IPS-18a (cell line): Measurements from ENCODE around the gene TMEM270.
"Not testable (repeated sequence)": the region's sequence is repeated elsewhere in the genome, so short reads cannot be mapped to it uniquely, and the experiment has no call there.

Experiments used
- H3K27ac ChIP-seq: one replicate; pipeline ENCODE4 v1.5.1; 2013; ENCODE audit warnings: low read length
- H3K27me3 ChIP-seq: one replicate; pipeline ENCODE4 v1.6.1; 2013; ENCODE audit warnings: mild to moderate bottlenecking, low read length; ENCODE audit not compliant: control insufficient read depth, insufficient read depth
- H3K36me3 ChIP-seq: one replicate; pipeline ENCODE4 v1.6.1; 2013; ENCODE audit warnings: low read depth, low read length; ENCODE audit not compliant: control insufficient read depth
- H3K4me1 ChIP-seq: one replicate; pipeline ENCODE4 v1.6.1; 2013; ENCODE audit warnings: low read depth, low read length; ENCODE audit not compliant: control insufficient read depth
- H3K4me3 ChIP-seq: one replicate; pipeline ENCODE4 v1.5.1; 2013; ENCODE audit warnings: low read length
- H3K9ac ChIP-seq: one replicate; pipeline ENCODE4 v1.6.1; 2013; ENCODE audit warnings: mild to moderate bottlenecking, low read length, moderate library complexity
- H3K9me3 ChIP-seq: one replicate; pipeline ENCODE4 v1.6.1; 2013; ENCODE audit warnings: low read depth, low read length; ENCODE audit not compliant: control insufficient read depth

Gene TMEM270

GRCh38 chr7:73860859-73861258 is at the start of gene TMEM270:
TSS of gene TMEM270 (plus strand) at chr7:73861159. CDS start at chr7:73861195, 36 bp downstream.
- Histone ChIP-seq H3K4me3 (no peak within 1 kb of the TSS), H3K4me1 (no peaks in the 10 kb centered on the region), H3K27me3 (no peaks in the 10 kb centered on the region), H3K27ac (no peak within 1 kb of the TSS), H3K9ac (no peak within 1 kb of the TSS), H3K9me3 (no peaks in the 10 kb centered on the region), H3K36me3 (no peaks in the 10 kb centered on the region)

- Histone ChIP-seq H3K4me1 (no peaks in the 10 kb centered on the region), H3K36me3 (no peaks in the 10 kb centered on the region), H3K9me3 (no peaks in the 10 kb centered on the region)
These were observed 49.2 kb upstream of the TMEM270 start for GRCh38 chr7:73811760-73812168.

GRCh38 chr7:73812996-73813395 is 48.0 kb upstream of the TMEM270 start:
- no peaks in the 10 kb centered on the region for H3K27me3 ChIP-seq
- H3K9ac ChIP-seq = no peak overlapping the region
- no peak overlapping the region for H3K4me3 ChIP-seq
- H3K4me1 ChIP-seq = no peaks in the 10 kb centered on the region
- H3K9me3 ChIP-seq = no peaks in the 10 kb centered on the region
- H3K36me3 ChIP-seq = no peaks in the 10 kb centered on the region
- H3K27ac ChIP-seq = no peak overlapping the region

More at GRCh38 chr7:73811760-73812168, 49.2 kb upstream of the TMEM270 start:
- H3K4me3 ChIP-seq = no peak overlapping the region
- no peak overlapping the region for H3K27ac ChIP-seq
- H3K9ac ChIP-seq = no peak overlapping the region
- H3K27me3 ChIP-seq = no peaks in the 10 kb centered on the region

GRCh38 chr7:73815436-73815835 is 45.5 kb upstream of the TMEM270 start:
- Histone ChIP-seq H3K27me3 (no peaks in the 10 kb centered on the region), H3K36me3 (no peaks in the 10 kb centered on the region), H3K9ac (no peak overlapping the region), H3K4me3 (no peak overlapping the region), H3K4me1 (peaks cover 5% of the 10 kb centered on the region), H3K9me3 (no peaks in the 10 kb centered on the region), H3K27ac (no peak overlapping the region)

GRCh38 chr7:73817121-73817520 is 43.8 kb upstream of the TMEM270 start:
- H3K9me3 ChIP-seq = no peaks in the 10 kb centered on the region

GRCh38 chr7:73820013-73820412 is 40.9 kb upstream of the TMEM270 start:
- Histone ChIP-seq H3K36me3 (no peaks in the 10 kb centered on the region), H3K9me3 (no peaks in the 10 kb centered on the region)

More at GRCh38 chr7:73817121-73817520, 43.8 kb upstream of the TMEM270 start:
- Histone ChIP-seq H3K4me3 (no peak overlapping the region), H3K27me3 (no peaks in the 10 kb centered on the region), H3K36me3 (no peaks in the 10 kb centered on the region), H3K4me1 (peaks cover 5% of the 10 kb centered on the region), H3K9ac (no peak overlapping the region), H3K27ac (no peak overlapping the region)

GRCh38 chr7:73821597-73822285 is 39.2 kb upstream of the TMEM270 start:
- H3K27me3 ChIP-seq, H3K4me3 ChIP-seq, H3K9me3 ChIP-seq, H3K27ac ChIP-seq, H3K4me1 ChIP-seq, H3K9ac ChIP-seq, H3K36me3 ChIP-seq: not testable (repeated sequence)

More at GRCh38 chr7:73820013-73820412, 40.9 kb upstream of the TMEM270 start:
- H3K9ac ChIP-seq = no peak overlapping the region
- peaks cover 5% of the 10 kb centered on the region for H3K4me1 ChIP-seq
- H3K27me3 ChIP-seq = no peaks in the 10 kb centered on the region
- no peak overlapping the region for H3K4me3 ChIP-seq
- no peak overlapping the region for H3K27ac ChIP-seq

GRCh38 chr7:73822319-73823173 is 38.4 kb upstream of the TMEM270 start:
- no peak overlapping the region for H3K9ac ChIP-seq
- peaks cover 13% of the 10 kb centered on the region for H3K4me1 ChIP-seq
- H3K27ac ChIP-seq = no peak overlapping the region
- H3K36me3 ChIP-seq = no peaks in the 10 kb centered on the region
- H3K9me3 ChIP-seq = no peaks in the 10 kb centered on the region
- H3K4me3 ChIP-seq = no peak overlapping the region
- H3K27me3 ChIP-seq = no peaks in the 10 kb centered on the region

GRCh38 chr7:73823257-73823656 is 37.7 kb upstream of the TMEM270 start:
- Histone ChIP-seq H3K4me3 (no peak overlapping the region), H3K27me3 (no peaks in the 10 kb centered on the region), H3K36me3 (no peaks in the 10 kb centered on the region), H3K9ac (no peak overlapping the region), H3K27ac (no peak overlapping the region), H3K9me3 (no peaks in the 10 kb centered on the region), H3K4me1 (peaks cover 17% of the 10 kb centered on the region)

GRCh38 chr7:73823873-73824592 is 36.9 kb upstream of the TMEM270 start:
- H3K27ac ChIP-seq = no peak overlapping the region
- no peaks in the 10 kb centered on the region for H3K9me3 ChIP-seq
- H3K4me3 ChIP-seq = no peak overlapping the region
- peaks cover 22% of the 10 kb centered on the region for H3K4me1 ChIP-seq
- no peak overlapping the region for H3K9ac ChIP-seq
- no peaks in the 10 kb centered on the region for H3K36me3 ChIP-seq
- no peaks in the 10 kb centered on the region for H3K27me3 ChIP-seq

- H3K4me3 ChIP-seq = no peak overlapping the region
- H3K27ac ChIP-seq = no peak overlapping the region
- peaks cover 28% of the 10 kb centered on the region for H3K4me1 ChIP-seq
- H3K9me3 ChIP-seq = no peaks in the 10 kb centered on the region
- H3K27me3 ChIP-seq = no peaks in the 10 kb centered on the region
- H3K36me3 ChIP-seq = no peaks in the 10 kb centered on the region
- no peak overlapping the region for H3K9ac ChIP-seq
These were observed 36.0 kb upstream of the TMEM270 start for GRCh38 chr7:73824986-73825385.
